Caco-2 (cell line): Measurements from ENCODE around the gene TMEM74B. TPM values are rescaled to one million over a fixed set of nuclear protein-coding genes. Genes with fewer than 3 reads are reported as not detected.

Source experiments
- BruUV-seq: library from RNA; stranded (reverse); fragments of 400-500 nt; replicated peaks from 2 replicates; lab custom pipeline; 2021; lab: Mats Ljungman, UMichigan
- CTCF ChIA-PET: fragments of 300-600 bp; sonication (Branson Sonifier 250); formaldehyde crosslinking; loops from one replicate; lab custom pipeline; 2022; ENCODE audit warnings: antibody characterized with exemption; lab: Charles Lee
- POLR2A ChIA-PET: fragments of 300-600 bp; sonication (Branson Sonifier 250); formaldehyde crosslinking; loops from one replicate; lab custom pipeline; 2022; ENCODE audit warnings: antibody characterized with exemption; lab: Charles Lee
- DNase-seq, 2 experiments: peaks; one replicate each; pipeline versions ENCODE4 v3.0.0 to v3.0.0-alpha.2; 2020 to 2022
- H3K27me3 ChIP-seq: replicated peaks from 2 replicates; pipeline ENCODE4 v1.6.0; 2011; ENCODE audit warnings: low read length; ENCODE audit not compliant: control insufficient read depth, insufficient read depth
- H3K36me3 ChIP-seq: 2 replicates; pipeline ENCODE4 v1.5.1; 2011; ENCODE audit warnings: low read length; ENCODE audit not compliant: control insufficient read depth, insufficient read depth
- H3K4me1 ChIP-seq: fragments of 250-450 bp; sonication (Bioruptor Pico); 2 replicates; pipeline ENCODE4 v1.5.1; 2020; ENCODE audit warnings: mild to moderate bottlenecking
- H3K4me3 ChIP-seq: 2 replicates; pipeline ENCODE4 v1.5.1; 2011; ENCODE audit warnings: low read depth, mild to moderate bottlenecking, control low read depth, low read length
- H3K9me3 ChIP-seq: fragments of 250-450 bp; sonication (Bioruptor Pico); 2 replicates; pipeline ENCODE4 v1.5.1; 2020; ENCODE audit warnings: mild to moderate bottlenecking, moderate library complexity
- H3K27ac Mint-ChIP-seq: one replicate; pipeline ENCODE4 v1.8.0; 2022; ENCODE audit warnings: mixed read lengths; ENCODE audit not compliant: unreplicated experiment
- H3K27me3 Mint-ChIP-seq: one replicate; pipeline ENCODE4 v1.8.0; 2022; ENCODE audit warnings: mixed read lengths; ENCODE audit not compliant: insufficient read depth, unreplicated experiment
- H3K36me3 Mint-ChIP-seq: one replicate; pipeline ENCODE4 v1.8.0; 2022; ENCODE audit warnings: mild to moderate bottlenecking, mixed read lengths; ENCODE audit not compliant: insufficient read depth, unreplicated experiment
- H3K4me1 Mint-ChIP-seq: one replicate; pipeline ENCODE4 v1.8.0; 2022; ENCODE audit warnings: low read depth, mixed read lengths; ENCODE audit not compliant: unreplicated experiment
- H3K4me3 Mint-ChIP-seq: one replicate; pipeline ENCODE4 v1.8.0; 2022; ENCODE audit warnings: mild to moderate bottlenecking, moderate library complexity, mixed read lengths; ENCODE audit not compliant: unreplicated experiment
- H3K9me3 Mint-ChIP-seq: one replicate; pipeline ENCODE4 v1.8.0; 2022; ENCODE audit warnings: mixed read lengths; ENCODE audit not compliant: unreplicated experiment
- CTCF ChIP-seq, 2 experiments: fragments of 200-600 bp in 1 of 2; IDR thresholded peaks; 1 replicate in 1 of 2; 2 replicates in 1 of 2; pipeline versions ENCODE4 v1.5.1 to v1.8.0; 2011 to 2022; ENCODE audit warnings: antibody characterized with exemption in 1 of 2, control low read depth in 1 of 2, inconsistent platforms in 1 of 2, low read depth in 1 of 2, low read length in 1 of 2, mild to moderate bottlenecking in 1 of 2, moderate library complexity in 1 of 2; ENCODE audit not compliant: insufficient read depth in 1 of 2, severe bottlenecking in 1 of 2, unreplicated experiment in 1 of 2
- intact Hi-C: fragments of 100-400 bp; cut with micrococcal nuclease; formaldehyde crosslinking; loops from one replicate; pipeline ENCODE4 v1.10.0; 2022; ENCODE audit not compliant: unreplicated experiment
- total RNA-seq: library from RNA; stranded (reverse); gene quantifications from 2 replicates; pipeline ENCODE4 v1.2.3, GENCODE V29; 2022

TMEM74B gene
- total RNA-seq, 1 experiment from 2014 or later = 6.9 TPM

- POLR2A ChIA-PET = no interaction called here
- Histone ChIP-seq H3K36me3 (no peaks in the 10 kb centered on the region; the same call in 1 of the 2 replicates), H3K9me3 (no peaks in the 10 kb centered on the region), H3K27me3 (no peaks in the 10 kb centered on the region), H3K4me1 (peaks cover 3% of the 10 kb centered on the region; the same call in 1 of the 2 replicates), H3K4me3 (no peak overlapping the region)
- Mint-ChIP-seq H3K4me3 (no peak overlapping the region), H3K27me3 (no peaks in the 10 kb centered on the region), H3K4me1 (peaks cover 8% of the 10 kb centered on the region), H3K27ac (no peak overlapping the region), H3K36me3 (peaks cover 22% of the 10 kb centered on the region), H3K9me3 (no peaks in the 10 kb centered on the region)
- no peak for TF ChIP-seq CTCF (IDR thresholded peaks at IDR 0.05; ENCODE audit: insufficient read depth in 1 of 2, low read depth in 1 of 2, low read length in 1 of 2, severe bottlenecking in 1 of 2, unreplicated experiment in 1 of 2)
- BruUV-seq = no TSS peak
- DNase-seq = no peak
- CTCF ChIA-PET = no interaction called here
- intact Hi-C loops = no loop called here
Observed at GRCh38 chr20:1146957-1147356, 37.8 kb downstream of the TMEM74B start.

- Mint-ChIP-seq H3K4me3 (no peak overlapping the region), H3K36me3 (peaks cover 30% of the 10 kb centered on the region), H3K27ac (no peak overlapping the region), H3K9me3 (no peaks in the 10 kb centered on the region), H3K27me3 (no peaks in the 10 kb centered on the region), H3K4me1 (no peaks in the 10 kb centered on the region)
- H3K9me3 ChIP-seq = no peaks in the 10 kb centered on the region
- ChIA-PET POLR2A (no interaction called here), CTCF (no interaction called here)
- DNase-seq = no peak
- intact Hi-C loops = no loop called here
- no peak for TF ChIP-seq CTCF (IDR thresholded peaks at IDR 0.05; ENCODE audit: insufficient read depth in 1 of 2, low read depth in 1 of 2, low read length in 1 of 2, severe bottlenecking in 1 of 2, unreplicated experiment in 1 of 2)
- no TSS peak for BruUV-seq
- H3K4me1 ChIP-seq = no peaks in the 10 kb centered on the region
- H3K27me3 ChIP-seq = no peaks in the 10 kb centered on the region
- H3K4me3 ChIP-seq = no peak overlapping the region
- H3K36me3 ChIP-seq = no peaks in the 10 kb centered on the region; the same call in 1 of the 2 replicates
Observed at GRCh38 chr20:1144401-1145172, 40.2 kb downstream of the TMEM74B start.

GRCh38 chr20:1137236-1137635 lies 47.5 kb downstream of the TMEM74B start:
- no peak overlapping the region for H3K27ac Mint-ChIP-seq
- H3K27me3 Mint-ChIP-seq = no peaks in the 10 kb centered on the region
- ChIA-PET CTCF (no interaction called here), POLR2A (no interaction called here)
- no peak for TF ChIP-seq CTCF (IDR thresholded peaks at IDR 0.05; ENCODE audit: insufficient read depth in 1 of 2, low read depth in 1 of 2, low read length in 1 of 2, severe bottlenecking in 1 of 2, unreplicated experiment in 1 of 2)
- H3K4me3 Mint-ChIP-seq = no peak overlapping the region
- BruUV-seq = no TSS peak
- no peaks in the 10 kb centered on the region for H3K4me1 Mint-ChIP-seq
- Histone ChIP-seq H3K4me1 (no peaks in the 10 kb centered on the region), H3K4me3 (no peak overlapping the region), H3K27me3 (no peaks in the 10 kb centered on the region), H3K9me3 (peaks cover 3% of the 10 kb centered on the region; the same call in 1 of the 2 replicates), H3K36me3 (no peaks in the 10 kb centered on the region; the same call in 1 of the 2 replicates)
- peaks cover 80% of the 10 kb centered on the region for H3K36me3 Mint-ChIP-seq
- intact Hi-C loops = no loop called here
- DNase-seq = no peak
- H3K9me3 Mint-ChIP-seq = no peaks in the 10 kb centered on the region
